NCI-H2029 treated with DMSO at 0.1 percent for 48 hours (cell line): ENCODE measurements around the gene YTHDC2.
A peak's percentile ranks its signal among the peaks of the same experiment; 100 is the strongest.
"Not testable (repeated sequence)": the region's sequence is repeated elsewhere in the genome, so short reads cannot be mapped to it uniquely, and the experiment has no call there.

Experiments used
- DNase-seq: peaks from one replicate; lab custom pipeline; 2025; lab: John Stamatoyannopoulos, UW

The YTHDC2 gene

GRCh38 chr5:113603246-113603645, 89.8 kb downstream of the YTHDC2 start:
- not testable (repeated sequence) for DNase-seq

- DNase-seq: peak; percentile 47
Measured at GRCh38 chr5:113606298-113607134, 93.0 kb downstream of the YTHDC2 start.

GRCh38 chr5:113607361-113607760, 93.9 kb downstream of the YTHDC2 start:
- no peak for DNase-seq

GRCh38 chr5:113608113-113608596, 94.7 kb downstream of the YTHDC2 start:
- DNase-seq: no peak

- DNase-seq: peak; percentile 35
Measured at GRCh38 chr5:113612060-113612496, 98.6 kb downstream of the YTHDC2 start.

- no peak for DNase-seq
Measured at GRCh38 chr5:113614191-113614590, 100.7 kb downstream of the YTHDC2 start.

GRCh38 chr5:113615708-113616107, 102.2 kb downstream of the YTHDC2 start:
- DNase-seq: no peak

GRCh38 chr5:113617191-113617796, 103.8 kb downstream of the YTHDC2 start:
- DNase-seq: no peak

- no peak for DNase-seq
Measured at GRCh38 chr5:113632996-113633395, 119.5 kb downstream of the YTHDC2 start.

- no peak for DNase-seq
Measured at GRCh38 chr5:113634957-113635356, 121.5 kb downstream of the YTHDC2 start.

GRCh38 chr5:113641715-113642114, 128.2 kb downstream of the YTHDC2 start:
- DNase-seq: no peak
